Measurements from ENCODE around the gene DSE.

The DSE gene

GRCh38 chr6:116431964-116432595 is 61.3 kb downstream of the DSE start:
- TF ChIP-seq CTCF (IDR thresholded peaks at IDR 0.05): no peak
- no peak overlapping the region for H3K27ac ChIP-seq
- H3K27me3 ChIP-seq: no peaks in the 10 kb centered on the region
- H3K4me1 ChIP-seq (ENCODE audit: control insufficient read depth in 1 of 2, insufficient read depth in 1 of 2, low read depth in 1 of 2, low read length in 1 of 2): peaks cover 1 to 2% of the 10 kb centered on the region in 2 experiments
- no peak overlapping the region for H3K4me3 ChIP-seq (ENCODE audit: low read depth in 1 of 2, low read length in 1 of 2)
- H3K9me3 ChIP-seq: no peaks in the 10 kb centered on the region
- peaks cover under 1% of the 10 kb centered on the region for H3K36me3 ChIP-seq

- no peak overlapping the region for H3K27ac ChIP-seq
- TF ChIP-seq CTCF (IDR thresholded peaks at IDR 0.05): no peak
- peaks cover 11% of the 10 kb centered on the region in 2 experiments for H3K4me1 ChIP-seq (ENCODE audit: control insufficient read depth in 1 of 2, insufficient read depth in 1 of 2, low read depth in 1 of 2, low read length in 1 of 2)
- no peaks in the 10 kb centered on the region for H3K9me3 ChIP-seq
- H3K27me3 ChIP-seq: no peaks in the 10 kb centered on the region
- H3K36me3 ChIP-seq: no peaks in the 10 kb centered on the region
- H3K4me3 ChIP-seq (ENCODE audit: low read depth in 1 of 2, low read length in 1 of 2): no peak overlapping the region
Observed at GRCh38 chr6:116433206-116433712, 62.5 kb downstream of the DSE start.

GRCh38 chr6:116434056-116434725 is 63.4 kb downstream of the DSE start:
- no peaks in the 10 kb centered on the region for H3K27me3 ChIP-seq
- no peak for TF ChIP-seq CTCF (IDR thresholded peaks at IDR 0.05)
- no peak overlapping the region for H3K27ac ChIP-seq
- H3K4me1 ChIP-seq (ENCODE audit: control insufficient read depth in 1 of 2, insufficient read depth in 1 of 2, low read depth in 1 of 2, low read length in 1 of 2): peaks cover 11 to 16% of the 10 kb centered on the region in 2 experiments
- no peaks in the 10 kb centered on the region for H3K9me3 ChIP-seq
- no peak overlapping the region for H3K4me3 ChIP-seq (ENCODE audit: low read depth in 1 of 2, low read length in 1 of 2)
- H3K36me3 ChIP-seq: no peaks in the 10 kb centered on the region

- H3K36me3 ChIP-seq: no peaks in the 10 kb centered on the region
- no peak for TF ChIP-seq CTCF (IDR thresholded peaks at IDR 0.05)
- peaks cover 11 to 16% of the 10 kb centered on the region in 2 experiments for H3K4me1 ChIP-seq (ENCODE audit: control insufficient read depth in 1 of 2, insufficient read depth in 1 of 2, low read depth in 1 of 2, low read length in 1 of 2)
- H3K9me3 ChIP-seq: no peaks in the 10 kb centered on the region
- H3K27me3 ChIP-seq: no peaks in the 10 kb centered on the region
- no peak overlapping the region for H3K27ac ChIP-seq
- no peak overlapping the region for H3K4me3 ChIP-seq (ENCODE audit: low read depth in 1 of 2, low read length in 1 of 2)
Observed at GRCh38 chr6:116436586-116436985, 65.8 kb downstream of the DSE start.

- H3K36me3 ChIP-seq: no peaks in the 10 kb centered on the region
- H3K27ac ChIP-seq: no peak overlapping the region
- TF ChIP-seq CTCF (IDR thresholded peaks at IDR 0.05): no peak
- no peaks in the 10 kb centered on the region for H3K9me3 ChIP-seq
- H3K27me3 ChIP-seq: no peaks in the 10 kb centered on the region
- peaks cover 11 to 16% of the 10 kb centered on the region in 2 experiments for H3K4me1 ChIP-seq (ENCODE audit: control insufficient read depth in 1 of 2, insufficient read depth in 1 of 2, low read depth in 1 of 2, low read length in 1 of 2)
- H3K4me3 ChIP-seq (ENCODE audit: low read depth in 1 of 2, low read length in 1 of 2): no peak overlapping the region
Observed at GRCh38 chr6:116437656-116438055, 66.9 kb downstream of the DSE start.
